NCI-H2081 (cell line): ENCODE measurements around the gene ELMO1.

Experiments
- DNase-seq, 2 experiments: peaks; one replicate each; lab custom pipeline; 2025; lab: John Stamatoyannopoulos, UW

The ELMO1 gene

DNA sequence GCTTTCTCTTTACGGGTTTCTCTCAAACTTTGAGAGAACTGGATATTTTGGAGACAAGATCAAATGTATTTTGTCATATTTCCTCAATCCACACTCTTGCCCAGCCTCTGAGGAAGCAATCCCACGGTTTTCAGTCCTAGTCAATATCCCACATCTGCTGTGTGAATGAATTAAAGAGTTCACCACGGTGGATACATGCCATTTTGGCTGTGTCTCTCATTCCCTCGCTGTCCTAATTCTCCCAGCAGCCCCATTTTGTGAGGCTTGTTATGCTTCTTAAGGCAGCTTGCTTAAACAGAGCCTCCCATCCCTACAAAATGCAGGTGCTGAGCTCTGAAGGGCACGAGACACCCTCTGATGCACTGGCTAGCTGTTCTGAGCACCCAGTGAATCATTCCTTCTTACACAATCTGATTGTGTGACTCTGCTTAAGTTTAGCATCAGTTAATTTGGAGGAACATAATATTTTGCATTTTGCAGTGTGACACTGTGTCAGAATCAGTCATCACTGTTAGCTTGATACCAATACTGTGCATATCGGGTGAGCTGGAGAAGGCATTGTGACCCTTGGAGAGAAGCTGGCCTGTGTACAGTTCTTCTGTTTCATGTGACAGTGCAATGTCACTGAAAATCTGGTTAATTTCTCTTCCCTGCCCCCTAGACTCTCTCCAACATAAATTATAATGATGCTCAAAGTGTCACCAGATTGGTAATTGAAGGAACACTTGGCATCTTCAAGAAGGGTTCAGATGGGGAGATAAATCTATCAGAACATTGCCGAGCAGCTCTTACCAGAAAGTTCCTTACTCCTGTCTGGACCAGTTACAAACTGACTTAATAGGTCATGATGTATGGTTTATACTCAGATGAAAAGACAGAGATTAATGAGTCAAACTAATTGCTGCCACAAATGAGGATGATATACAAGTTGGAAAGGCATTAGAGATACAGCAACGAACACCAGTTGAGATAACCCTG is 620.6 kb downstream of the ELMO1 start:
- no peak for DNase-seq

DNA sequence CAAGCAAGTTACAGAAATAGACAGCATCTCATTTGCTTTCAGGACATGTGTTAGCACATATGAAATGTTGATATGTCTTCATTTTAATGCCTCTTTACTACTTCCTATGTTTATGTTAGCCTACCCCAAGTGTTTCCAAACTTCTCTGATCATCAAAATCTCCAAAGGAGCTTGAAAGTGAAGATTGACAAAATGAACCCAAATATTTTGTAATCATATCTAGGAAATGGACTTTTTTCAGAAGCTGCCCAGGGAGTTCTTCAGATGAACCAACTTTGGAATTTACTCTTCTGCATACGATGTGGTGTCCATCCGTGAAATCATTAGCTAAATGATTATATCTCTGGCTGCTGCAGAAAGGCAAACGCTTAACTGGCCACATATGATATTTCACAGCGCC is 623.2 kb downstream of the ELMO1 start:
- no peak for DNase-seq

DNA sequence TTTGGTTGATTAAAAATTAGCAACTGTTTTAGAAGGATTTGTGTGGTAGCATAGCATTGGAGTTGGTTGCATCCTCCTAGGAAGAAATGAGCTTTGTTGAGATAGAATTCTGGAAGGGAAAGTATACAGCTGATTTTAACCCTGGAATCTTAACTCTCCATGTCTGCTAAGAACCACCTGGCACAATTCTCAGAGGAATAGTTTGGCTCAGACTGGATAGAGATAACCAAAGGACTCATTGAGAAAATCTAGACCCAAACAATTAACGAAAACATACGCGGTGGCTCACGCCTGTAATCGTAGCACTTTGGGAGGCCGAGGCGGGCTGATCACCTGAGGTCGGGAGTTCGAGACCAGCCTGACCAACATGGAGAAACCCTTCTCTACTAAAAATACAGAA is 625.3 kb downstream of the ELMO1 start:
- no peak for DNase-seq

GRCh38 chr7:36821617-36822016 is 627.0 kb downstream of the ELMO1 start:
- no peak for DNase-seq

GRCh38 chr7:36820527-36821170 is 628.0 kb downstream of the ELMO1 start:
- no peak for DNase-seq

DNA sequence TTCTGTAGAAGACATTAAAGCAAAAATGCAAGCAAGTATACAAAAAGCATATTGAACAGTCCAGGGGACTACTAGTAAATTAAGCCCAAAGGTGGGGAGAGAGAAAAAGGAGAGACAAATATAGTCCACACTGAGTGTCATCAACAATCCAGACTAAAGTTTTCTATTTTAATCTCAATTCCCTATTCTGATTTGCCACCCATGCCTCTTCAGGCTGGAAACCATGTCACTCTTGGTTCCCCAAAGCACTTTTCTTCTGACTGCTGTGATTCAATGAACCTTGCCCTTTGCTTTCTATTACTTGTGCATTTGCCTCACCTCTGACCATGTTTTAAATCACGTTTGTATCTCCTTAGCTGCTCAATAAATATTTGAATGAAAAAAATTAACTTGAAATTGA is 629.0 kb downstream of the ELMO1 start:
- no peak for DNase-seq

DNA sequence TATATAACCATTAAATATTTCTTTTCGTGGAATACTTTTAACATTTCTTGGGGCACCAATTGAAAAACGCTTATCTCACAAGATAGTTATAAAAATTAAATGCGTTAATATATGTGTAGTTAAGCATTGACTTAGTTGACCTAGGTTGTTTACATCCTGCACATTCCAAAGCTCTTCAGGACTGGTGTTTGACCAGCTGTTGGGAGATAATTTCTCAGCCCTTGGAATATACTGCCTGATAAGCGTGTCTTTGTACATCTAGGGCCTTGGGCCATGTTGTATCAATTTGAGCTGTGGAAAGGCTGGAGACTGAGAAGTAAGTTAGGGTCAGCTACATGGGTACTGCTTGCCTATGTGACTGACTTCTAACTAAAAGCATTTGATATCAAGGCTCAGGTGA is 634.4 kb downstream of the ELMO1 start:
- no peak for DNase-seq

DNA sequence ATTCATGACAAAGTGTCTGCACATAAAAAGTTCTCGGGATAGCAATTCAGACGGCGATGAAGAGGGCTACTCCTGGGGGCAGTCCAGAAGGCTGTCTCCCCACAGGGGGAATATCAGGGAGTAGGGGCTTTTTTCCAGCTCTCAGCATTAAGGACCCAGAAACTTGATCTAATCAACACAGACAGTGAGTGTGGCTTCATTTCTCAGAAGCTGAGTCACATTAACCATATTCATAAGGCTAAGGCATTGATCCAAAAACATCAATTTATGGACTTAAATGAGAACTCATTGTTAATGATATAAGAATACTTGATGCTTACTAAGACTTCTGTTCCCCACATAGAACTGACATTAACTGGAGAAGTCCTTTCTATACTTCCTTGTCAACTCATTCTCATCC is 636.9 kb downstream of the ELMO1 start:
- DNase-seq = no peak

- DNase-seq = peak; percentile 20 to 76
Observed at GRCh38 chr7:36810489-36810888, 638.2 kb downstream of the ELMO1 start.

GRCh38 chr7:36810032-36810431 is 638.6 kb downstream of the ELMO1 start:
- no peak for DNase-seq

- no peak for DNase-seq
Observed at GRCh38 chr7:36809510-36809909, 639.2 kb downstream of the ELMO1 start.

GRCh38 chr7:36809086-36809485 is 639.6 kb downstream of the ELMO1 start:
- DNase-seq = peak in 1 of 2 experiments; percentile 18

DNA sequence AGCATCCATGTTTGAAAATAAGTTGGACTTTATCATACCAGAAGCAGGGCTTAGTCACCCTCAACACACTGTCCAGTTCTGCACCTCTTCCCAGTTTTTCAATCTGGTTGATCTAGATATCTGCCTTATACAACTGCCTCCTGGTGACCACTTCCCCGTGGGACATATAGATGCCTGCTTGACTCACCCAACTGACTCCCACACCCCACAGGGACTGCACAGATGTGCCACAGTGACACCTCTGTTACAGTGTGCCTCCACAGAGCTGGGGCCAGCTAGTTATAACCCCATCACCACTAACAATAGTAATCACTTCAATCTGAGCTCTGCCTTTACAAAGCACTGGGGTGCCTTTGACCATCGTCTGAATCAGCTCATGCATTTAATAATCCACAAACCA is 641.8 kb downstream of the ELMO1 start:
- DNase-seq = no peak
